ENCODE measurements around the gene PTPN11. TPM values are rescaled to one million over a fixed set of nuclear protein-coding genes. Genes with fewer than 3 reads are reported as not detected.

The PTPN11 gene
- total RNA-seq (2014; rRNA removed) (121 and 137 TPM in 2 replicates), Bru-seq, nascent RNA (percentile 88 among the genes with signal in this experiment), BruChase-seq, experiment 1, labeled RNA remaining after a 6-hour chase (percentile 91 among the genes with signal in this experiment), BruChase-seq, experiment 2, labeled RNA remaining after a 2-hour chase (percentile 88 among the genes with signal in this experiment)
- long read RNA-seq, full-length matches to known transcripts = 246 of 390 reads
- long read RNA-seq, partial matches to known transcripts = 54 of 390 reads
- long read RNA-seq, other reads (novel, unspliced or antisense) = 90 of 390 reads

DNA sequence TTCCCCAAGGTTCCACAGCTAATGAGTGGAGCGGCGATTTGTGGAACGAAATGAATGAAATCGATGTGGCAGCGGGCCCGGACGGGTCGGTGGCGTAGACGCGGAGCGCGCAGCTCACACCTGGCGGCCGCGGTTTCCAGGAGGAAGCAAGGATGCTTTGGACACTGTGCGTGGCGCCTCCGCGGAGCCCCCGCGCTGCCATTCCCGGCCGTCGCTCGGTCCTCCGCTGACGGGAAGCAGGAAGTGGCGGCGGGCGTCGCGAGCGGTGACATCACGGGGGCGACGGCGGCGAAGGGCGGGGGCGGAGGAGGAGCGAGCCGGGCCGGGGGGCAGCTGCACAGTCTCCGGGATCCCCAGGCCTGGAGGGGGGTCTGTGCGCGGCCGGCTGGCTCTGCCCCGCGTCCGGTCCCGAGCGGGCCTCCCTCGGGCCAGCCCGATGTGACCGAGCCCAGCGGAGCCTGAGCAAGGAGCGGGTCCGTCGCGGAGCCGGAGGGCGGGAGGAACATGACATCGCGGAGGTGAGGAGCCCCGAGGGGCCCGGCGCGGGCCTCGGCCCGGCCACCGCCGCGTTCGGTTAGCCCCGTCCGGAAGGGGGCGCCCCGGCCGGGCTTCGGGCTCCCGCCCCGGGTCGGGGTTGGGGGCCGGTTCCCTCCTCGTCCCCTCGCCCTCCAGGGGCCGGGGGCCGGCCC lies at the start of gene PTPN11:
Gene PTPN11, plus strand, starts transcription at position 340 of the 689 bp plus-strand sequence. Its CDS starts 165 bp downstream, at position 505.
- peaks cover 15% of the 10 kb centered on the region for H3K4me1 ChIP-seq (ENCODE audit: insufficient read depth, low read length)
- no peak for TF ChIP-seq EZH2phosphoT487 (IDR thresholded peaks at IDR 0.05; ENCODE audit: borderline replicate concordance, low read length)
- TF ChIP-seq, protein P1, sequence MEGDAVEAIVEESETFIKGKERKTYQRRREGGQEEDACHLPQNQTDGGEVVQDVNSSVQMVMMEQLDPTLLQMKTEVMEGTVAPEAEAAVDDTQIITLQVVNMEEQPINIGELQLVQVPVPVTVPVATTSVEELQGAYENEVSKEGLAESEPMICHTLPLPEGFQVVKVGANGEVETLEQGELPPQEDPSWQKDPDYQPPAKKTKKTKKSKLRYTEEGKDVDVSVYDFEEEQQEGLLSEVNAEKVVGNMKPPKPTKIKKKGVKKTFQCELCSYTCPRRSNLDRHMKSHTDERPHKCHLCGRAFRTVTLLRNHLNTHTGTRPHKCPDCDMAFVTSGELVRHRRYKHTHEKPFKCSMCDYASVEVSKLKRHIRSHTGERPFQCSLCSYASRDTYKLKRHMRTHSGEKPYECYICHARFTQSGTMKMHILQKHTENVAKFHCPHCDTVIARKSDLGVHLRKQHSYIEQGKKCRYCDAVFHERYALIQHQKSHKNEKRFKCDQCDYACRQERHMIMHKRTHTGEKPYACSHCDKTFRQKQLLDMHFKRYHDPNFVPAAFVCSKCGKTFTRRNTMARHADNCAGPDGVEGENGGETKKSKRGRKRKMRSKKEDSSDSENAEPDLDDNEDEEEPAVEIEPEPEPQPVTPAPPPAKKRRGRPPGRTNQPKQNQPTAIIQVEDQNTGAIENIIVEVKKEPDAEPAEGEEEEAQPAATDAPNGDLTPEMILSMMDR (conservative IDR thresholded peaks at IDR 0.05; ENCODE audit: low read depth, low read length) = peak; percentile 63
- peak within 1 kb of the TSS; percentile 83 for H3K4me2 ChIP-seq (ENCODE audit: low read length)
- no peaks in the 10 kb centered on the region for H3K9me2 ChIP-seq (replicated peaks; ENCODE audit: low read length)
- H4K20me1 ChIP-seq (ENCODE audit: low read length) = peaks cover 27% of the 10 kb centered on the region
- no peaks in the 10 kb centered on the region for H3K27me3 ChIP-seq (ENCODE audit: low read length)
- H3K4me3 ChIP-seq (ENCODE audit: low read length) = peak within 1 kb of the TSS; percentile 100
- H2AFZ ChIP-seq (ENCODE audit: low read length) = peak within 1 kb of the TSS; percentile 99
- no peaks in the 10 kb centered on the region for H3F3A ChIP-seq (ENCODE audit: low read length, unreplicated experiment)
- DNase-seq (peak; percentile 82), ATAC-seq (peak; percentile 86)
- BruUV-seq (replicated peaks) = no TSS peak
- H3K9ac ChIP-seq (ENCODE audit: low read length) = peak within 1 kb of the TSS; percentile 97
- H3K9me3 ChIP-seq (ENCODE audit: low read length) = no peaks in the 10 kb centered on the region
- intact Hi-C loops (cut with micrococcal nuclease) = no loop called here
- peaks cover 55% of the 10 kb centered on the region for H3K79me2 ChIP-seq (ENCODE audit: low read length)
- ChIA-PET CTCF (no interaction called here), POLR2A (ENCODE audit: unreplicated experiment) (interaction anchor here (0.7 kb wide), 1 partner anchor 534 kb away, joined by 3 read pairs; no protein-coding TSS in a partner anchor)
- peaks cover 11% of the 10 kb centered on the region; the same call in 1 of the 2 replicates for H3K36me3 ChIP-seq (ENCODE audit: low read depth, low read length)
- H3K27ac ChIP-seq (ENCODE audit: low read length) = peak within 1 kb of the TSS; percentile 51

DNA sequence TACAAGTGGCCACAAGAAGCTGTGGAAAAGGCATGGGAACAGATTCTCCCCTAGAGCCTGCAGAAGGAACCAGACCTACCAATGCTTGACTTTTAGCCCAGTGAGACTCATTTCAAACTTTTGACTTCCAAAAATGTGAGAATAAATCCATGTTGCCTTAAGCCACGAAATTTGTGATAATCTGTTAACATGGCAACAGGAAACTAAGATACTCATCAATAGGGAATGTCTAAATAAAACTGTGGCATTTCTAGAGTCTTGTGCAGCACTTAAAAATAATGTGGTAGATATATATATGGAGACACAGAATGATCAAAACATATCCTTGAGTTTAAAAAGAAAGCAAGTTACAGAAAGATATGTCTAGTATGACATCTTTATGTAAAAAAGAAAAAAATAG lies 48.5 kb upstream of the PTPN11 start:
- no peaks in the 10 kb centered on the region for H3K9me2 ChIP-seq (replicated peaks; ENCODE audit: low read length)
- BruUV-seq (replicated peaks) = no TSS peak
- DNase-seq = no peak
- TF ChIP-seq, protein P1 (conservative IDR thresholded peaks at IDR 0.05; ENCODE audit: low read depth, low read length) = no peak
- no peak for TF ChIP-seq EZH2 (IDR thresholded peaks at IDR 0.05; ENCODE audit: low read length, unreplicated experiment)
- TF ChIP-seq EZH2phosphoT487 (IDR thresholded peaks at IDR 0.05; ENCODE audit: borderline replicate concordance, low read length) = no peak
- H3K9ac ChIP-seq (ENCODE audit: low read length) = no peak overlapping the region
- no peak for ATAC-seq
- H3K4me2 ChIP-seq (ENCODE audit: low read length) = no peak overlapping the region
- ChIA-PET POLR2A (ENCODE audit: unreplicated experiment) (no interaction called here), CTCF (no interaction called here)
- H4K20me1 ChIP-seq (ENCODE audit: low read length) = no peaks in the 10 kb centered on the region
- H3F3A ChIP-seq (ENCODE audit: low read length, unreplicated experiment) = no peaks in the 10 kb centered on the region
- peaks cover 92% of the 10 kb centered on the region for H3K79me2 ChIP-seq (ENCODE audit: low read length)
- peaks cover 9% of the 10 kb centered on the region; the same call in 1 of the 2 replicates for H3K9me3 ChIP-seq (ENCODE audit: low read length)
- intact Hi-C loops (cut with micrococcal nuclease) = no loop called here
- peaks cover 10% of the 10 kb centered on the region; the same call in 1 of the 2 replicates for H3K36me3 ChIP-seq (ENCODE audit: low read depth, low read length)
- H2AFZ ChIP-seq (ENCODE audit: low read length) = no peak overlapping the region
- no peak overlapping the region for H3K4me3 ChIP-seq (ENCODE audit: low read length)
- H3K27ac ChIP-seq (ENCODE audit: low read length) = no peak overlapping the region
- no peaks in the 10 kb centered on the region for H3K4me1 ChIP-seq (ENCODE audit: insufficient read depth, low read length)
- no peaks in the 10 kb centered on the region for H3K27me3 ChIP-seq (ENCODE audit: low read length)

All from PC-3 (cell line).